Nucleus accumbens (tissue), 56 donors: ENCODE measurements around the gene PDE4B.
A peak's percentile ranks its signal among the peaks of the same experiment; 100 is the strongest.

Source experiments
- DNase-seq, 56 donors: peaks; one replicate each; lab custom pipeline; 2025; lab: John Stamatoyannopoulos, UW

The PDE4B gene

GRCh38 chr1:66367369-66367768 lies 574.7 kb downstream of the PDE4B start:
- DNase-seq: no peak

- DNase-seq: no peak
Observed at GRCh38 chr1:66368261-66368660, 575.6 kb downstream of the PDE4B start.

GRCh38 chr1:66370462-66370971 lies 577.8 kb downstream of the PDE4B start:
- no peak for DNase-seq

- DNase-seq: no peak
Observed at GRCh38 chr1:66371233-66372005, 578.7 kb downstream of the PDE4B start.

- no peak for DNase-seq
Observed at GRCh38 chr1:66372522-66373101, 579.9 kb downstream of the PDE4B start.

GRCh38 chr1:66373157-66373591 lies 580.5 kb downstream of the PDE4B start:
- DNase-seq: no peak

GRCh38 chr1:66374148-66374547 lies 581.5 kb downstream of the PDE4B start:
- DNase-seq: no peak

GRCh38 chr1:66374561-66375111 lies 581.9 kb downstream of the PDE4B start:
- DNase-seq: no peak

GRCh38 chr1:66375125-66375524 lies 582.4 kb downstream of the PDE4B start:
- no peak for DNase-seq

- no peak for DNase-seq
Observed at GRCh38 chr1:66380452-66381212, 587.9 kb downstream of the PDE4B start.

GRCh38 chr1:66381621-66382275 lies 589.1 kb downstream of the PDE4B start:
- no peak for DNase-seq

GRCh38 chr1:66383168-66383567 lies 590.5 kb downstream of the PDE4B start:
- no peak for DNase-seq

- no peak for DNase-seq
Observed at GRCh38 chr1:66383611-66384010, 590.9 kb downstream of the PDE4B start.

- no peak for DNase-seq
Observed at GRCh38 chr1:66384258-66384921, 591.7 kb downstream of the PDE4B start.

- no peak for DNase-seq
Observed at GRCh38 chr1:66386712-66387111, 594.0 kb downstream of the PDE4B start.

- peak in 13 of 56 donors; percentile 14 to 77 (median 30) for DNase-seq
Observed at GRCh38 chr1:66388913-66389312, 596.2 kb downstream of the PDE4B start.

GRCh38 chr1:66393586-66394287 lies 601.0 kb downstream of the PDE4B start:
- no peak for DNase-seq

- no peak for DNase-seq
Observed at GRCh38 chr1:66394603-66395002, 601.9 kb downstream of the PDE4B start.
